Measurements from ENCODE around the gene FYN. TPM values are rescaled to one million over a fixed set of nuclear protein-coding genes. Genes with fewer than 3 reads are reported as not detected.

Gene FYN
- total and polyA plus RNA-seq, 2 donors, result 93.9 to 97.6 TPM

DNA sequence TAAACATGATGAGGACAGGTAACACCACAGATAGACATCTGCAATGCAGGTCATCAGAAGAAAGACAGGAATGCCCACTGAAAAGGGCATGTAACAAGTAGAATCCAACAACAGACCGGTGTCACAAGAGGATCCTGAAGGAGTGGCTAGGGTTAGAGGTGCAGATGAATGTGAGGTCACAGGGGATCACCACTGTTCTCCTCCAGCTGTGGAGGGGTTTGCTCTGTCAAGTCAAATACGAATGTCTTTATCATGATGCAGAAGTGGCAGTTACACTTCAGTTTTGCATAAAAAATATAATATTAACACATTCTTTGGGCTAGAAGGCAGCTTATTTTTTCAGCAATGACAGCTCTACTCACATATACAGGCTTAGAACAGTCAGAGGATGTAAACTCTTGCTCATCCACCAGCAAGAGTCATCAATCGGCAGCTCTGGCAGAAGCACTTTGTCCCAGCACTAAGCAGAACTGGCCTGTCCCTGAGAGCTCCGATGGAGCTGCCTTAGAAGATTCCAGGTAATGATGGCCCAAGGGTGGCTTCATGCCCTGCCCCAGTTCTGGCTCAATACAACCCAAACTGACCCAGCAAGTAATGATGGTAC lies 137.1 kb downstream of the FYN start:
- peaks cover 12 to 32% of the 10 kb centered on the region in 2 donors for H3K4me1 ChIP-seq (ENCODE audit: control insufficient read depth in 2 of 2, insufficient read depth in 2 of 2, low read length in 2 of 2)
- DNase-seq (ENCODE audit: low read depth in 6 of 9, low spot score in 9 of 9), result no peak
- H3K27ac ChIP-seq (ENCODE audit: low read depth in 1 of 2, low read length in 1 of 2), result no peak overlapping the region
- peaks cover 0 to 9% of the 10 kb centered on the region in 2 donors for H3K9me3 ChIP-seq (ENCODE audit: control insufficient read depth in 2 of 2, insufficient read depth in 1 of 2, low read length in 1 of 2)
- no peak overlapping the region for H3K4me3 ChIP-seq (ENCODE audit: low read length in 2 of 2)
- H3K27me3 ChIP-seq (ENCODE audit: control insufficient read depth in 2 of 2, insufficient read depth in 1 of 2, low read length in 1 of 2), result no peaks in the 10 kb centered on the region
- H3K36me3 ChIP-seq (ENCODE audit: control insufficient read depth in 2 of 2, insufficient read depth in 2 of 2, low read length in 1 of 2), result peaks cover 23 to 57% of the 10 kb centered on the region in 2 donors
- 97% methylated on average over 4 of the region's 4 CpGs for WGBS

DNA sequence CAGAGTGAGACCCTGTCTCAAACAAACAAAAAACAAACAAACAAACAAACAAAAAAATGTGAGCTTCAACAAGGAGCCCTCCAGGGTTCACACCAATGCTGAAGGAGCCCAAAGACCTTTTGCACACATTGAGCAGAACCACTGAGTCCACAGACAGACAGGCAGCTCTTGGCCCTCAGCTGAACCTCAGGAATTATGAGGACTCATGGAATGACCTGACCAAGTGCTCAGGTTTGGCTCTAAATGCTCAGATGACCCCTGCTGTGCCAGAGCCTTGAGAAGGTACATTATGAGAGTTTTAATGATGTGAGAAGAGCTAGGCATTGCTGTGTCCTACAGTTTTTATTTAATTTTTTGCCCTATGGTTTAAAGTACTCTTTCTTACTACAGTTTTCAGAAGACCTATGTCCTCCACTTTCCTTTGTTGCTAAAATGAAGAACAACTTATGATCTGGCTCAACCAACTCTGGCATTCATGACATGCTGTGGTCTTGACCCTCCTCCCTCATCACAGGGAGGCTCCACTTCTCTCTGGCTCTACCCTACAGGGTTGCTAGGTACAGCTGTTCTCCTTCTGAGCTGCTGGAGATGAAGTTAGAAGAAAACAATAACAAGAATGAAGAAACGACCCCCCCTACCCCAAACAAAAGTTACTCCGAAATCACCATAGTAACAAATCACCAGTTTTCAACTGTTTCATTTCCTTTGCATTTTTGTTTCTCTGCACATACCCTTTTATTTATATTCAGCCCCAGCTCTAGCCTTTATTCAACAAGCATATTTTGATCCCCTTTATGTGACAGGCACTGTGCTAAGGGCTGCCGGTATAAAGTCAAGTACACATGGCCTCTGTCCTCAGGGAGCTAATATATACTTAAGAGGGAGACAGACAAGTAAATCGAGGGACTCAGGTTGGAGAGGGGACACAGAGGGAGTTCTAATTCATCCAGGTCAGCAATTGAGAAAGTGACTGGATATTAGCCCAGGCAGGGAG lies 138.9 kb downstream of the FYN start:
- Histone ChIP-seq H3K4me3 (ENCODE audit: low read length in 2 of 2) (no peak overlapping the region), H3K9me3 (ENCODE audit: control insufficient read depth in 2 of 2, insufficient read depth in 1 of 2, low read length in 1 of 2) (peaks cover 0 to 9% of the 10 kb centered on the region in 2 donors), H3K27me3 (ENCODE audit: control insufficient read depth in 2 of 2, insufficient read depth in 1 of 2, low read length in 1 of 2) (no peaks in the 10 kb centered on the region), H3K36me3 (ENCODE audit: control insufficient read depth in 2 of 2, insufficient read depth in 2 of 2, low read length in 1 of 2) (peaks cover 19 to 47% of the 10 kb centered on the region in 2 donors), H3K4me1 (ENCODE audit: control insufficient read depth in 2 of 2, insufficient read depth in 2 of 2, low read length in 2 of 2) (peaks cover 12 to 35% of the 10 kb centered on the region in 2 donors), H3K27ac (ENCODE audit: low read depth in 1 of 2, low read length in 1 of 2) (peak overlapping the region in 1 of 2 donors; percentile 48)
- WGBS, result 83% methylated on average over 4 of the region's 4 CpGs
- no peak for DNase-seq (ENCODE audit: low read depth in 6 of 9, low spot score in 9 of 9)

DNA sequence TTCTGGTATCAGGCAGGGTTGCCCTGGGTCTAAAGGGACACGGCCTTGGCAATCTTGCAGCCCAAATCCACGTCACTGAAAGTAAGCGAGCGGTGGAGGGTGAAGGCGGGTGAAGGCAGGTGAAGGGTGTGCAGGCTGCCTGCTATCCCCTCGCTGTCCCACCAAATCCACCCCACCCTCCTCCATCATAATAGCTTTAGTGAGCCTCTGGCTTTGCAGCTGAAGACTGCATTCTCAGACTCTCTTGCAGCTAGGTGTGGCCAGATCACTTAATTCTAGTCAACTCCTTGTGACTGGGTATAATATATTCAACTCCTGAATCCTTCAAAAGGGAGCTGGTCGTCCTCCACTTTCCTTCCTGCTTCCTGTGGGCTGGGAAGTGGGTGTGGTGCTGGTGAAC lies 140.9 kb downstream of the FYN start:
- WGBS, result 98% methylated on average over 7 of the region's 7 CpGs
- no peak for DNase-seq (ENCODE audit: low read depth in 6 of 9, low spot score in 9 of 9)
- H3K9me3 ChIP-seq (ENCODE audit: control insufficient read depth in 2 of 2, insufficient read depth in 1 of 2, low read length in 1 of 2), result peaks cover 0 to 9% of the 10 kb centered on the region in 2 donors
- H3K36me3 ChIP-seq (ENCODE audit: control insufficient read depth in 2 of 2, insufficient read depth in 2 of 2, low read length in 1 of 2), result peaks cover 13 to 35% of the 10 kb centered on the region in 2 donors
- H3K27ac ChIP-seq (ENCODE audit: low read depth in 1 of 2, low read length in 1 of 2), result no peak overlapping the region
- H3K27me3 ChIP-seq (ENCODE audit: control insufficient read depth in 2 of 2, insufficient read depth in 1 of 2, low read length in 1 of 2), result no peaks in the 10 kb centered on the region
- H3K4me1 ChIP-seq (ENCODE audit: control insufficient read depth in 2 of 2, insufficient read depth in 2 of 2, low read length in 2 of 2), result peaks cover 12 to 31% of the 10 kb centered on the region in 2 donors
- H3K4me3 ChIP-seq (ENCODE audit: low read length in 2 of 2), result no peak overlapping the region

GRCh38 chr6:111731456-111732195 lies 141.6 kb downstream of the FYN start:
- Histone ChIP-seq H3K27ac (ENCODE audit: low read depth in 1 of 2, low read length in 1 of 2) (peak overlapping the region in 1 of 2 donors; percentile 43), H3K27me3 (ENCODE audit: control insufficient read depth in 2 of 2, insufficient read depth in 1 of 2, low read length in 1 of 2) (no peaks in the 10 kb centered on the region), H3K4me1 (ENCODE audit: control insufficient read depth in 2 of 2, insufficient read depth in 2 of 2, low read length in 2 of 2) (peaks cover 12 to 31% of the 10 kb centered on the region in 2 donors), H3K9me3 (ENCODE audit: control insufficient read depth in 2 of 2, insufficient read depth in 1 of 2, low read length in 1 of 2) (peaks cover 0 to 9% of the 10 kb centered on the region in 2 donors), H3K36me3 (ENCODE audit: control insufficient read depth in 2 of 2, insufficient read depth in 2 of 2, low read length in 1 of 2) (peaks cover 17 to 35% of the 10 kb centered on the region in 2 donors), H3K4me3 (ENCODE audit: low read length in 2 of 2) (no peak overlapping the region)
- WGBS, result 92% methylated on average over 6 of the region's 6 CpGs
- DNase-seq (ENCODE audit: low read depth in 6 of 9, low spot score in 9 of 9), result no peak

DNA sequence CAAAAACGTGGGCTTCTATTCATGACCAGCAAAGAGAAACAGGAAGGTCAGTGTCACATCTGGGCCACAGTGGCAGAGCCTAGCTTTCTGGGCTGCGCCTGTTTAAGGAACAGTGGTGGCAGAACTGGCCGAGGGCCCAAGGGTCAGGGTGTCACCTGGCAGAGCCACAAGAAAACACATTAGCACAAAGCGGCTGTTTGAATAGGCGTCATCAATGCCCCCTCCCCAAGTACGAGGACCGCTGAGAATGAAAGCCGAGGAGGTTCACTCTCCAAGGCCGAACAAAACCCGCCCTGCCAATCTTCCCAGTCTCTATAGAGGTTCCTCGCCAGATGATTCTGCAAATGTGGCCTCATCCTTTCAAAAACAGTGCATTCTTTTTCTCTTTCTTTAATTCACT lies 142.4 kb downstream of the FYN start:
- H3K36me3 ChIP-seq (ENCODE audit: control insufficient read depth in 2 of 2, insufficient read depth in 2 of 2, low read length in 1 of 2), result peaks cover 18 to 39% of the 10 kb centered on the region in 2 donors
- peaks cover 0 to 9% of the 10 kb centered on the region in 2 donors for H3K9me3 ChIP-seq (ENCODE audit: control insufficient read depth in 2 of 2, insufficient read depth in 1 of 2, low read length in 1 of 2)
- 96% methylated on average over 11 of the region's 11 CpGs for WGBS
- peaks cover 7 to 26% of the 10 kb centered on the region in 2 donors for H3K4me1 ChIP-seq (ENCODE audit: control insufficient read depth in 2 of 2, insufficient read depth in 2 of 2, low read length in 2 of 2)
- H3K27ac ChIP-seq (ENCODE audit: low read depth in 1 of 2, low read length in 1 of 2), result no peak overlapping the region
- no peaks in the 10 kb centered on the region for H3K27me3 ChIP-seq (ENCODE audit: control insufficient read depth in 2 of 2, insufficient read depth in 1 of 2, low read length in 1 of 2)
- DNase-seq (ENCODE audit: low read depth in 6 of 9, low spot score in 9 of 9), result no peak
- no peak overlapping the region for H3K4me3 ChIP-seq (ENCODE audit: low read length in 2 of 2)

- Histone ChIP-seq H3K9me3 (ENCODE audit: control insufficient read depth in 2 of 2, insufficient read depth in 1 of 2, low read length in 1 of 2) (peaks cover 0 to 7% of the 10 kb centered on the region in 2 donors), H3K4me1 (ENCODE audit: control insufficient read depth in 2 of 2, insufficient read depth in 2 of 2, low read length in 2 of 2) (peaks cover 10 to 30% of the 10 kb centered on the region in 2 donors), H3K27me3 (ENCODE audit: control insufficient read depth in 2 of 2, insufficient read depth in 1 of 2, low read length in 1 of 2) (no peaks in the 10 kb centered on the region), H3K4me3 (ENCODE audit: low read length in 2 of 2) (no peak overlapping the region), H3K36me3 (ENCODE audit: control insufficient read depth in 2 of 2, insufficient read depth in 2 of 2, low read length in 1 of 2) (peaks cover 11 to 20% of the 10 kb centered on the region in 2 donors), H3K27ac (ENCODE audit: low read depth in 1 of 2, low read length in 1 of 2) (no peak overlapping the region)
- DNase-seq (ENCODE audit: low read depth in 6 of 9, low spot score in 9 of 9), result no peak
- 99% methylated on average over 3 of the region's 3 CpGs for WGBS
Measured at GRCh38 chr6:111727802-111728201, 145.4 kb downstream of the FYN start.

DNA sequence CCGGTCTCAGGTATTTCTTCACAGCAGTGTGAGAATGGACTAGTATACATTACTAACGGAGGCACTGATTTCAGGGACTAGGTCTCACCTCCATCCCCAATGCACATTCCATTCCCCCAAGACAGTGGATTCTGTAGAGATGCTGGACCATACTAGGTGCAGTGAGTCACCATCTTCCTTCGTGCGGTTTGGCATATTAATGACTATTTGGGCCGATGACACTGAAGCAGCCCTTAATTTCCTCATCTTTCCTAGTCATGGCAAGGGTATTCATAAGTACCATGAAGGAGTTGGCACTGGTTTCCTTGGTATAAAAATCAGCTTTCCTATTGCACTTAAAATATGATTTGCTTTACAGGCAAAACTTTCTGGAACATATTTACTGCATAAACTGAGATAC lies 146.2 kb downstream of the FYN start:
- Histone ChIP-seq H3K36me3 (ENCODE audit: control insufficient read depth in 2 of 2, insufficient read depth in 2 of 2, low read length in 1 of 2) (peaks cover 8 to 12% of the 10 kb centered on the region in 2 donors), H3K27me3 (ENCODE audit: control insufficient read depth in 2 of 2, insufficient read depth in 1 of 2, low read length in 1 of 2) (no peaks in the 10 kb centered on the region), H3K9me3 (ENCODE audit: control insufficient read depth in 2 of 2, insufficient read depth in 1 of 2, low read length in 1 of 2) (no peaks in the 10 kb centered on the region), H3K4me3 (ENCODE audit: low read length in 2 of 2) (no peak overlapping the region), H3K4me1 (ENCODE audit: control insufficient read depth in 2 of 2, insufficient read depth in 2 of 2, low read length in 2 of 2) (peaks cover 10 to 33% of the 10 kb centered on the region in 2 donors), H3K27ac (ENCODE audit: low read depth in 1 of 2, low read length in 1 of 2) (no peak overlapping the region)
- DNase-seq (ENCODE audit: low read depth in 6 of 9, low spot score in 9 of 9), result no peak
- WGBS, result 97% methylated on average over 5 of the region's 5 CpGs

DNA sequence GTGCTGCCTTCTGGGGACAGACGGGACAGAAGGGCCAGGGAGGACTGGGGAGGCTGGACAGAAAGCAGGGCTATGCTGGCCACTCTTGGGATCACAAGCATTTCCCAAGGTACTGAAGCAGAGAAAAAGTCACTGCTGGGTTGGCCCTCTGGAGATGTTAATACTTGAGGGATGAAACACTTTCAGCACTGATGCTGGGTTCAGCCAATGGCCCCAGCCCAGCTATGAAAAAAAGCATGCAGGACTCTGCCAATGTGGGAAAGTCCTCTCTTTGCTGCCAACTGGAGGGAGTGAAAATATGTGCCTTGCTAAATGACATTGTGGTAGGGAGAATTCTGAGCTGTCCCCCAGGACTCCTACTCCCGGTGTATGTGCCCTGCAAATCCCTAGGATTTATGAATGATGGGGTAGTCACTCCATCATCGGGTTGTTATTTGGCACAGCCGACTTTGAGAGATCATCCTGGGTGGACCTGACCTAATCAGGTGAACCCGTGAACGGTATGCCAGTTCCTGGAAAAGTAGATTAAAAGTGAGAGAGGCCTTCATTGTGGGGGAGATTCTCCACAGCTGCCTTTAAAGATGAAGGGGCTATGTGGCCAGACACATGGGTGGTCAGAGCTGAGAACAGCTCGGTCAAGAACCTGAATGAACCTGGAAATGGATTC lies 147.7 kb downstream of the FYN start:
- Histone ChIP-seq H3K27me3 (ENCODE audit: control insufficient read depth in 2 of 2, insufficient read depth in 1 of 2, low read length in 1 of 2) (no peaks in the 10 kb centered on the region), H3K36me3 (ENCODE audit: control insufficient read depth in 2 of 2, insufficient read depth in 2 of 2, low read length in 1 of 2) (peaks cover 5 to 9% of the 10 kb centered on the region in 2 donors), H3K4me3 (ENCODE audit: low read length in 2 of 2) (no peak overlapping the region), H3K4me1 (ENCODE audit: control insufficient read depth in 2 of 2, insufficient read depth in 2 of 2, low read length in 2 of 2) (peaks cover 10 to 29% of the 10 kb centered on the region in 2 donors), H3K27ac (ENCODE audit: low read depth in 1 of 2, low read length in 1 of 2) (peak overlapping the region; percentile 44 to 70), H3K9me3 (ENCODE audit: control insufficient read depth in 2 of 2, insufficient read depth in 1 of 2, low read length in 1 of 2) (no peaks in the 10 kb centered on the region)
- DNase-seq (ENCODE audit: low read depth in 6 of 9, low spot score in 9 of 9), result no peak
- 97% methylated on average over 7 of the region's 7 CpGs for WGBS
